Uterus (tissue), 4 donors: ENCODE measurements around the gene RNU7-1. TPM values are rescaled to one million over a fixed set of nuclear protein-coding genes. Genes with fewer than 3 reads are reported as not detected.
A peak's percentile ranks its signal among the peaks of the same experiment; 100 is the strongest.

Experiments used
- DNase-seq, 2 donors: peaks; one replicate each; pipeline ENCODE4 v3.0.0-alpha.2; 2019 to 2020
- H3K27ac ChIP-seq, 2 donors: fragments of 200-600 bp; sonication (generic); 1 replicate in 1 of 2; 2 replicates in 1 of 2; pipeline ENCODE4 v1.5.1; 2016 to 2018
- H3K27me3 ChIP-seq, 2 donors: fragments of 200-600 bp; sonication (generic); one replicate each; pipeline ENCODE4 v1.5.1; 2018 to 2019; ENCODE audit warnings: control low read depth in 1 of 2
- H3K36me3 ChIP-seq, 2 donors: fragments of 200-600 bp; sonication (generic); one replicate each; pipeline ENCODE4 v1.5.1; 2019; ENCODE audit warnings: control low read depth in 1 of 2
- H3K4me1 ChIP-seq, 2 donors: fragments of 200-600 bp; sonication (generic); one replicate each; pipeline ENCODE4 v1.5.1; 2018 to 2019; ENCODE audit warnings: control low read depth in 1 of 2
- H3K4me3 ChIP-seq, 2 donors: fragments of 200-600 bp; sonication (generic); 1 replicate in 1 of 2; 2 replicates in 1 of 2; pipeline ENCODE4 v1.5.1; 2018 to 2019; ENCODE audit warnings: mild to moderate bottlenecking in 1 of 2
- H3K9me3 ChIP-seq, 2 donors: fragments of 200-600 bp; sonication (generic); one replicate each; pipeline ENCODE4 v1.5.1; 2019; ENCODE audit warnings: control low read depth in 1 of 2
- POLR2A ChIP-seq, 2 donors: fragments of 450-650 bp; IDR thresholded peaks; one replicate each; pipeline ENCODE4 v1.6.1; 2016; ENCODE audit warnings: antibody characterized with exemption in 2 of 2, mild to moderate bottlenecking in 1 of 2, moderate library complexity in 1 of 2
- intact Hi-C: fragments of 100-400 bp; cut with DNase I; formaldehyde crosslinking; loops from one replicate; pipeline ENCODE4 v1.15.1; 2023; ENCODE audit warnings: low total_unique reads
- total RNA-seq, 4 donors: library from RNA; depleted of rRNA in 3 of 4; stranded (reverse); fragments of >200 nt in 3 of 4; gene quantifications; one replicate each; pipeline versions ENCODE4 v1.1.0 to v1.2.4, GENCODE V29; 2014 to 2023
- TF ChIP-seq, protein P1 (sequence below), 4 experiments: fragments of 200-600 bp in 2 of 4; fragments of 450-650 bp in 2 of 4; sonication (generic) in 2 of 4; IDR thresholded peaks; one replicate each; pipeline ENCODE4 v1.5.1; 2016 to 2019; ENCODE audit warnings: antibody characterized with exemption in 4 of 4, mild to moderate bottlenecking in 2 of 4, moderate library complexity in 1 of 4
- donor health status: DM: yes; HTN: yes; CAD: no.

Gene RNU7-1
- total RNA-seq, 4 donors from 2014 or later = not detected

GRCh38 chr12:6936636-6937480 is 6.8 kb upstream of the RNU7-1 start:
- DNase-seq = peak in 1 of 2 donors; percentile 57
- intact Hi-C loops = no loop called here
- no peaks in the 10 kb centered on the region for H3K36me3 ChIP-seq
- no peaks in the 10 kb centered on the region for H3K9me3 ChIP-seq
- H3K4me1 ChIP-seq = peaks cover 18 to 28% of the 10 kb centered on the region in 2 donors
- H3K27ac ChIP-seq = peak overlapping the region; percentile 93 to 97
- no peaks in the 10 kb centered on the region for H3K27me3 ChIP-seq
- H3K4me3 ChIP-seq = peak overlapping the region; percentile 64 to 66
- TF ChIP-seq, protein P1, sequence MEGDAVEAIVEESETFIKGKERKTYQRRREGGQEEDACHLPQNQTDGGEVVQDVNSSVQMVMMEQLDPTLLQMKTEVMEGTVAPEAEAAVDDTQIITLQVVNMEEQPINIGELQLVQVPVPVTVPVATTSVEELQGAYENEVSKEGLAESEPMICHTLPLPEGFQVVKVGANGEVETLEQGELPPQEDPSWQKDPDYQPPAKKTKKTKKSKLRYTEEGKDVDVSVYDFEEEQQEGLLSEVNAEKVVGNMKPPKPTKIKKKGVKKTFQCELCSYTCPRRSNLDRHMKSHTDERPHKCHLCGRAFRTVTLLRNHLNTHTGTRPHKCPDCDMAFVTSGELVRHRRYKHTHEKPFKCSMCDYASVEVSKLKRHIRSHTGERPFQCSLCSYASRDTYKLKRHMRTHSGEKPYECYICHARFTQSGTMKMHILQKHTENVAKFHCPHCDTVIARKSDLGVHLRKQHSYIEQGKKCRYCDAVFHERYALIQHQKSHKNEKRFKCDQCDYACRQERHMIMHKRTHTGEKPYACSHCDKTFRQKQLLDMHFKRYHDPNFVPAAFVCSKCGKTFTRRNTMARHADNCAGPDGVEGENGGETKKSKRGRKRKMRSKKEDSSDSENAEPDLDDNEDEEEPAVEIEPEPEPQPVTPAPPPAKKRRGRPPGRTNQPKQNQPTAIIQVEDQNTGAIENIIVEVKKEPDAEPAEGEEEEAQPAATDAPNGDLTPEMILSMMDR (IDR thresholded peaks at IDR 0.05) = no peak
- TF ChIP-seq POLR2A (IDR thresholded peaks at IDR 0.05) = no peak

DNA sequence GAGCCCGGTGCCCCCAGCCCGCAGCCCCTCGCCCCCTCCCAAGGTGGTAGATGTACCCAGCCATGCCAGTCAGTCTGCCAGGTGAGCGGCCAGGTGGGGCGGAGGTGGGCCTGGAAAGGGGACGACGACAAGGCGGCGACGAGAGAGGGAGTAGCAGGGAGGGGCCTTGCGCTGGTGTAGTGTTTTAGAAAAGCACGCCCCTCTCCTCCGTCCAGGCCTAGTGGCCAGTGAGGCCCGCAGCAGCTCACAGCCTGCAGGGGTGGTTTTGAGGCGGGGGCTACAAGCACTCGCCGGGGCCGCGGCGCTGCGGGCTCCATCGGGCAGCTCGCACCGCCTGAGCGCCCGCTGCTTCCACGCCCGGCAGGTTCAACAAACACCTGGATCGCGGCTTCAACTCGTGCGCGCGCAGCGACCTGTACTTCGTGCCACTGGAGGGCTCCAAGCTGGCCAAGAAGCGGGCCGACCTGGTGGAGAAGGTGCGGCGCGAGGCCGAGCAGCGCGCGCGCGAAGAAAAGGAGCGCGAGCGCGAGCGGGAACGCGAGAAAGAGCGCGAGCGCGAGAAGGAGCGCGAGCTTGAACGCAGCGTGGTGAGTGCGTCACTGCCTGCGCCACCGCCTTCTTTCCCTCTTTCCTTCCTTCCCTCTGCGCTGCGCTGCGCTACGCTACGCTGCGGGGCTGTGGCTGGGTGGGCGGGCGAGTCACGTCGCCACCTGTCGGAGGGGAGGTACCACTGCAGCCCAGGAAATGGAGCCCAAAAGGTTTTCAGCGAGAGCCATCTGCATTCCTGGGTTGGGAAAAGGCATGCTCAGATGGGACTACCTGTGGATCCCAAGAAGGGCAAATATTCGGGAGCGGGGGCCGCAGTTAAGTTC is 5.9 kb upstream of the RNU7-1 start:
- Histone ChIP-seq H3K4me3 (peak overlapping the region; percentile 64 to 66), H3K36me3 (no peaks in the 10 kb centered on the region), H3K4me1 (peaks cover 12 to 28% of the 10 kb centered on the region in 2 donors), H3K9me3 (no peaks in the 10 kb centered on the region), H3K27ac (peak overlapping the region; percentile 93 to 97), H3K27me3 (no peaks in the 10 kb centered on the region)
- peak; percentile 55 to 75 for TF ChIP-seq POLR2A (IDR thresholded peaks at IDR 0.05)
- TF ChIP-seq, protein P1 (IDR thresholded peaks at IDR 0.05) = peak; percentile 91 to 98 (median 98)
- peak; percentile 93 for DNase-seq
- intact Hi-C loops = no loop called here

DNA sequence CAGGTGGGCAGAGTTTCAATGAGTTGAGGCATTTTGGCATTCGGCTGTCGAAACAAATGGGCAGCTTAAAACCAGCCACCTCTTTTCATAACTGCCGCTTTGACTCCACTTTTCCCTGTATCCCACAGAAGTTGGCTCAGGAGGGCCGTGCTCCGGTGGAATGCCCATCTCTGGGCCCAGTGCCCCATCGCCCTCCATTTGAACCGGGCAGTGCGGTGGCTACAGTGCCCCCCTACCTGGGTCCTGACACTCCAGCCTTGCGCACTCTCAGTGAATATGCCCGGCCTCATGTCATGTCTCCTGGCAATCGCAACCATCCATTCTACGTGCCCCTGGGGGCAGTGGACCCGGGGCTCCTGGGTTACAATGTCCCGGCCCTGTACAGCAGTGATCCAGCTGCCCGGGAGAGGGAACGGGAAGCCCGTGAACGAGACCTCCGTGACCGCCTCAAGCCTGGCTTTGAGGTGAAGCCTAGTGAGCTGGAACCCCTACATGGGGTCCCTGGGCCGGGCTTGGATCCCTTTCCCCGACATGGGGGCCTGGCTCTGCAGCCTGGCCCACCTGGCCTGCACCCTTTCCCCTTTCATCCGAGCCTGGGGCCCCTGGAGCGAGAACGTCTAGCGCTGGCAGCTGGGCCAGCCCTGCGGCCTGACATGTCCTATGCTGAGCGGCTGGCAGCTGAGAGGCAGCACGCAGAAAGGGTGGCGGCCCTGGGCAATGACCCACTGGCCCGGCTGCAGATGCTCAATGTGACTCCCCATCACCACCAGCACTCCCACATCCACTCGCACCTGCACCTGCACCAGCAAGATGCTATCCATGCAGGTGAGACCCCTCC is 5.0 kb upstream of the RNU7-1 start:
- Histone ChIP-seq H3K4me1 (peaks cover 7 to 24% of the 10 kb centered on the region in 2 donors), H3K27me3 (no peaks in the 10 kb centered on the region), H3K4me3 (peak overlapping the region; percentile 64 to 66), H3K27ac (peak overlapping the region; percentile 93 to 97), H3K9me3 (no peaks in the 10 kb centered on the region), H3K36me3 (no peaks in the 10 kb centered on the region)
- peak; percentile 54 to 57 for DNase-seq
- intact Hi-C loops = no loop called here
- TF ChIP-seq, protein P1 (IDR thresholded peaks at IDR 0.05) = no peak
- peak in 1 of 2 donors; percentile 9 for TF ChIP-seq POLR2A (IDR thresholded peaks at IDR 0.05)

GRCh38 chr12:6939191-6939540 is 4.5 kb upstream of the RNU7-1 start:
- TF ChIP-seq, protein P1 (IDR thresholded peaks at IDR 0.05) = no peak
- TF ChIP-seq POLR2A (IDR thresholded peaks at IDR 0.05) = no peak
- Histone ChIP-seq H3K36me3 (no peaks in the 10 kb centered on the region), H3K9me3 (no peaks in the 10 kb centered on the region), H3K4me3 (no peak overlapping the region), H3K4me1 (peaks cover 5 to 18% of the 10 kb centered on the region in 2 donors), H3K27me3 (no peaks in the 10 kb centered on the region), H3K27ac (peak overlapping the region in 1 of 2 donors; percentile 97)
- intact Hi-C loops = no loop called here
- DNase-seq = no peak
